GM03348 (cell line): ENCODE data around the gene SIDT2.

ENCODE experiments used
- DNase-seq: peaks from one replicate; pipeline ENCODE4 v3.0.0; 2012; ENCODE audit warnings: low spot score

Gene SIDT2

GRCh38 chr11:117222991-117223740, 44.6 kb downstream of the SIDT2 start:
- no peak for DNase-seq

DNA sequence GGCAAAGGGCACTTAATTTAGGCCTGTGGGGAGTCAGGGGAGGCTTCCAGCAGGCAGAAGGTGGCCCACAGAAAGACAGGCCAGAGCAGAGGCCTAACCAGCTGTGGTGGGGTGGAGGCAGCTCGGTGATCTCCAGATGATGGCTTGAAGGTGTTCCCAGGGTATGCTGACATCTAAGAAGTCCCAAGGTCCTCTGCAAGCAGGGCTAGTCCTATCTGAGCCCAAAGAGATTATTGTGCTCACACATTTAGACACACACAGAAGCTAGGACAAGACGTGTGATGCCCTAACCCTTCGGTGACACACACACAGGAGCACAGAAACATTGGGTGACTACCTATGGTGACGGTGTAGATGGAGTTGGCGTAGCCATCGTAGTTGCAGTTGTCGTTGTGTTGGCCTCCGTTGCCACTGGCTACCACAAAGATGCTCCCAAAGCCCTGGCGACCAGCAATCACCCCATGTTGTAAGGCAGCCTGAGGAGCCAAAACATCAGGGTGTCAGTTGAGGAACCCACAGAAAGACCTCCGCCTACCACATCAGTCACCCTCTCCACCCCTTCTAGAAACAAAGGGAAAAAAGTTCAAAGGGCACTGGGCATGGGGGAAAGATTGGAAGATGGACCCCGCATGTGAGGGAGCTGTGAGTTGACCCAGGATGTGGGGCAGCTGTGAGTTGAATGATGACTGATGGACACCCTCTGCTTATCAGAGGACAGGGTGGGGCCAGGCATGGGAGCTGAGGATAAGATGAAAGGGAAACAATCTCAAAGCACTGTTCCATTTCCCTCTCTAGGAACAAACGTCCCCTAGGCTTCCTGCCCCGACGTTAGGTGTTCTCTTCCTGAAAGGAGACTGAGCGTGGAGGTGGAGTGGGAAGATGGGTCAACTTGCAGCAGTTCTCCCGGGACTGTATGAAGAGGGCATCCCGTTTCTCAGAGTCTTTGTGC, 45.5 kb downstream of the SIDT2 start:
- no peak for DNase-seq

DNA sequence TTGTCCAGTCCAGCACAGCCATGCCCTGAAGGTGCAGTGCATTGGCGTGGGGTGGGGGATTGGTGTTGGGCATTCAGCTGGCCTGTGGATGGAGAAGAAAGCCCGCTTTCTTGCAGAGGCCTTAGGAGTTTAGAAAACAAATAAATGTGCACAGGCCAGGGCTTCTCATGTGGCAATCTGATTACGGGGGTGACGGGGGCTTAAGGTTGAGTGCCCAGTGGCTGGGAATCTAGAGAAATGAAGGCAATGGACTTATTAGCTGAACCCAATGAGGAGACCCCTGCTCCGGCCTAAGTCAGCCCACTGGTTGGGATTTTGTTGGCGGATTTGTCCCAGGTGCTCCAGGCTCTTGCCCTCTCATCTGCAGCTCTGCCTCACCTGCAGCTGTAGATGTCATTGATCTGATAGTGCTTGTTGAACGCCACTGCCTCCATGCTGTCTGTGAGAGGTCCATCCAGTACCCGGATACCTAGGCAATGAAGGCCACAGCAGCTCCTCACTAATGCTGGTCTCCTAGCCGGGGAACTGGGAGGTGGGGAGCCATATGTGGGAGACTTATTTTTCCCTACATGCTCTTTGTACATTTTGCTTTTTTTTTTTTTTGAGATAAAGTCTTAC, 47.1 kb downstream of the SIDT2 start:
- DNase-seq, result no peak

GRCh38 chr11:117226388-117227385, 48.1 kb downstream of the SIDT2 start:
- peak; percentile 83 for DNase-seq

DNA sequence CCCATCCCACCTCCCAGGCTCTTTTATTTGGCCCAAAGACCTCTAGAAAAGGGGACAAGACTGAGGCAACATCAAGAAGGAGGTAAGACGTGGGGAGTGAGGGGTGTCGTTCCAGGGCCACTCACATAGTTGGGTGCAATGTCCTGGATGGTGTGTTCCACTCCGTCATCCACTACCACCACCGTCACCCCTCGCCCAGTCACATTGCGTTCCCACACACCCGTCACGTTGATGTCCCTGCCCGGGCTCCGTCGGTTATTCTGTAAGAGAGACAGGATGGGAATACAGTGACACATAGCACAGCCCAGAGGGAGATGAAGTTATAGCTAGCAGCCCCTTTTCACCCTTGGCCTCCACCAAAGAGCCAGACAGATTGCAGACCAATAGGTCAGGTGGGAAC, 49.5 kb downstream of the SIDT2 start:
- no peak for DNase-seq

- no peak for DNase-seq
These were observed 50.9 kb downstream of the SIDT2 start for GRCh38 chr11:117229411-117229810.

- no peak for DNase-seq
These were observed 51.4 kb downstream of the SIDT2 start for GRCh38 chr11:117229931-117230285.

DNA sequence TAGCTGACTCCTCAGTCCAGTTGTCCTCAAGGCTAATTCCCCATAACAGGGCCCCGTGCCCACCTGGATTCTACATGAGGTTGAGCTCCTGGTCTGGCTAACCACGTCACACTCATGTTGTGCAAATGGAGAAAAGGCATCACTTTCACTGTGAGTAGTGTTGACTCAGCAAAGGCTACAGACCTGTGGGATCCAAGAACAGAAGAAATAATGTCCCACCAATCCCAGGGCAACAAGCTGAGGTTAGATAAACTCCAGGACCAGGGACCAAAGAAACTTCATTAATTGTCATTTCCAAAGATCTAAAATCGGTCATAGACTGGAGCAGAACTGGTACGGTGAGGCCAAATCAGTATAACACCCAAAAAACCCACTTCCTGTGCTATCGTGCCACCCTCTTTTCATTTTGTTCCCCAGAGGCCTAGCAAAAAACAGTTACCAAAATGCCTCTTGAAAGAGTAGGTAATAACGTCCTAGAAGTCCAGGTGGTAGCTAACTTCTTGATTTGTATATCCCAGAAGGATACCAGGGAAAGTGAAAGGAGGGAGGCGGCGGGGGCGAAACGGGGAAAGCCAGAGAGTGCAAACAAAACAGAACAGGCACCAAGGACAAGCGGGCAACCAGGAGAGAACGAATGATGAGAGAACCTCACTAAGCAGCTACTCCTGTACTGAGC, 51.9 kb downstream of the SIDT2 start:
- DNase-seq, result no peak

DNA sequence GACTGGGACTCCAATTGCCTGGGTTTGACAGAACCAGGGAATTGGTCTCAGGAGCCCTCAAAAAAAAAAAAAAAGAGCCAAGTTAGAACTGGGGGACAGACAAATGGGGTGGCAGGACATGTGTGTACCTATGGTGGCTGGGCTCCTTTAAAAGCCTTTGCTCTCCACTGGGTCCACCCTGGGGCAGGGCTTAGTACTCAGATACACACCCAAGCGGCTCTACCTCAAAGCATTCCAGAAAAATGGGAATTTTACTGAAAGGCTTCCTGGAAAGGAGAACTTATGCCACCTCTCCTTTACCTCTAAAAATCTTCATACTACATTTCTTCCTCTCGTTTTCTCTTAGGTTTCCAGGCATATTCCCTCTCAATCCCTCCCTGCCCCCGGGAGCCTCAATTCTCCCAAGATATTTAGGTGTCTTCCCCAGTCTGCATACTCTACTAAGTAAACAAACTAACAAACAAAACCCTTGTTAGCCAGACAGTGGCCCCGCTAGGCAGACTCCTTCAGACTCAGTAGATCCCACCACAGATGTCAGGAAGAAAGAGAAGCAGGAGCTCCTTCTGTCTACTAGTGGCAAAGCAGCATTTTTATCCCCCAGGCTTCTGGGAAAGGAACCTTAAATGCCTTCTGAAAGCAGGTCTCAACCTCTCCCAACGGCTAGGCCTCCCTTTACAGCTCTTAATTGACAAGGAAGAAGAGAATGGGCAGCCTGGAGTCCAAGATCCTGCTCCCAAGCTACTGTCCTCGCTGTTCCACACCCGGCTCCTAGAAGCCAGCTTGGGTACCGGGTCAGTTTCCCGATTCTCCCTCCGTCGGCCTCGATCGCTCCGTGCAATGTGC, 52.7 kb downstream of the SIDT2 start:
- peak; percentile 35 for DNase-seq

- DNase-seq, result no peak
These were observed 53.2 kb downstream of the SIDT2 start, which contains the start of gene PCSK7 for GRCh38 chr11:117231842-117232091. TSS of gene PCSK7 (minus strand) at chr11:117232073. CDS start at chr11:117229844, 2,229 bp downstream.

DNA sequence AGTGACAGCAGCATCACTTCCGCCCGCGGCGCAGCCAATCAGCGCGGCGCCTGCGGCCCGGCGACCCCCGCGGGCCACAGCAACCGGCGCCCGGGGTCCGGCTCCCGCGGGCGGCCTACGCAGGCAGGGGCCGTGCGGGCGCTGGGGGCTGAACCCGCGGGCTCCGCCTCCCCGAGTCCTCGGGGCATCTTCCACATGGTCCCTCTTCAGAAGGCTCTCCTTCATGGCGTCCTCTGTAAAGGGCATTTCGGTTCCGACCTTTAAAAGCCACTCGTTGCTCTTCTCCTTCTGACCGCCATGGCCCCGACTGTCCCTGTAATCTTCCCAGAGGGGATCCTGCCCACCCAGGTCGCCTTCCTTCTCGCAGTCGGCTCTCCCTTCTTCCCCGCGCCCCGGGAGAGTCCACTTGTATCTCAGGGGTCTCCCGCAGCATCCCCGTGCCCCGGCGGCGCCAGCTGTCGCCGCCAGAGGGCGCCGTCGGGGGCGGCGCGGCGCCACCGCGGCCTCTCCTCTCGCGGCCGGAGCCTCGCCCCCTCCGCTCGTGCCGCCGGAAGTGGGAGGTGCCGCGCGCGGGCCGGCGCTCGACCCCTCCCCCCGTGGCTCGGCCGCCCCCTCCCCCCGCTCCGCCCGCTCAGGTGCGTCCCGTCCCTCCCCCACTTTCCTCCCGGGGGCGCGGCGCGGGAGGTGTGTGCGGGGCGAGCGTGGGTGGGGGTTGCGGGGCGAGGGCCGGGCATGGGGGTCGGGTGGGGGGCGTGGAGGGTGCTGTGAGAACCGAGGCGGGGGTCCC, 53.7 kb downstream of the SIDT2 start, which contains the start of gene RNF214:
TSS of gene RNF214 (plus strand) at position 580 of the 787 bp plus-strand sequence. CDS start 1,602 bp downstream, outside the sequence.
- DNase-seq, result peak; percentile 98

- peak; percentile 45 for DNase-seq
These were observed 54.4 kb downstream of the SIDT2 start for GRCh38 chr11:117232911-117233409.

DNA sequence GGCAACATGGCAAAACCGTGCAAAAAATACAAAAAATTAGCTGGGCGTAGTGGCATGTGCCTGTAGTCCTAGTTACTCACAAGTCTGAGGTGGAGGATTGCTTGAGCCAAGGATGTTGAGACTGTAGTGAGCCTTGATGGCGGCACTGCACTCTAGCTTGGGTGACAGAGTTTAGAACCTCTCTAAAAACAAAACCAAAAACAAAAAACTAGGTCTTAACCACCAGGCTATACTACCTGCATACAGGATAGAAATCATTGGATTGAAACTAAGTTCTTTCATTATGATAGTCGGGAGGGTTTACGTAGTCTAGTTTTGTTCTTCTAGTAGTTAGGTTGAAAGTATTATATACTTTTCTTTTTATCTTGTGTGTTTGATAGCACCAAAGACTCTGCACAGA, 59.7 kb downstream of the SIDT2 start:
- DNase-seq, result no peak

GRCh38 chr11:117239295-117239694, 60.8 kb downstream of the SIDT2 start:
- peak; percentile 89 for DNase-seq
